DND-41 (cell line): ENCODE measurements around the gene PRDM8.
"Not testable (repeated sequence)": the region's sequence is repeated elsewhere in the genome, so short reads cannot be mapped to it uniquely, and the experiment has no call there.

Source experiments
- ATAC-seq: fragments of 200-7000 bp; cut with Tn5 transposase; 3 replicates; pipeline ENCODE4 v1.9.1; 2021; ENCODE audit warnings: low read depth; ENCODE audit not compliant: insufficient read depth
- DNase-seq: peaks from one replicate; pipeline ENCODE4 v3.0.0-alpha.2; 2020
- H2AFZ ChIP-seq: 2 replicates; pipeline ENCODE4 v1.6.0; 2012; ENCODE audit warnings: low read depth, low read length
- H3K27ac ChIP-seq: 2 replicates; pipeline ENCODE4 v1.5.1; 2012; ENCODE audit warnings: low read length, inconsistent platforms
- H3K27me3 ChIP-seq: fragments of 200-600 bp; sonication (generic); 2 replicates; pipeline ENCODE4 v1.6.0; 2012; ENCODE audit warnings: low read length, mild to moderate bottlenecking, inconsistent platforms; ENCODE audit not compliant: insufficient read depth, poor library complexity
- H3K36me3 ChIP-seq: 2 replicates; pipeline ENCODE4 v1.5.1; 2012; ENCODE audit warnings: low read length, inconsistent platforms; ENCODE audit not compliant: insufficient read depth
- H3K4me1 ChIP-seq: 2 replicates; pipeline ENCODE4 v1.5.1; 2012; ENCODE audit warnings: mild to moderate bottlenecking, low read length; ENCODE audit not compliant: insufficient read depth
- H3K4me2 ChIP-seq: 2 replicates; pipeline ENCODE4 v1.6.0; 2012; ENCODE audit warnings: mild to moderate bottlenecking, moderate library complexity, low read length, inconsistent platforms; ENCODE audit not compliant: insufficient read depth
- H3K4me3 ChIP-seq, 2 experiments: fragments of 200-600 bp in 1 of 2; shearing (Covaris generic) in 1 of 2; 2 replicates each; pipeline ENCODE4 v1.5.1; 2012 to 2016; ENCODE audit warnings: inconsistent platforms in 2 of 2, low read length in 2 of 2, mild to moderate bottlenecking in 2 of 2, low read depth in 1 of 2, moderate library complexity in 1 of 2
- H3K79me2 ChIP-seq: 2 replicates; pipeline ENCODE4 v1.6.0; 2012; ENCODE audit warnings: low read length, inconsistent platforms; ENCODE audit not compliant: insufficient read depth
- H3K9ac ChIP-seq: 2 replicates; pipeline ENCODE4 v1.6.0; 2012; ENCODE audit warnings: low read depth, mild to moderate bottlenecking, inconsistent platforms, low read length, moderate library complexity
- H3K9me3 ChIP-seq: 2 replicates; pipeline ENCODE4 v1.5.1; 2012; ENCODE audit warnings: low read length, moderate library complexity, mild to moderate bottlenecking, inconsistent platforms; ENCODE audit not compliant: insufficient read depth, severe bottlenecking
- H4K20me1 ChIP-seq: 2 replicates; pipeline ENCODE4 v1.6.0; 2012; ENCODE audit warnings: low read length; ENCODE audit not compliant: insufficient read depth
- EZH2 ChIP-seq: IDR thresholded peaks from 3 replicates; pipeline ENCODE4 v1.6.1; 2012; ENCODE audit warnings: borderline replicate concordance, low read depth, mild to moderate bottlenecking, moderate library complexity, low read length, inconsistent platforms; ENCODE audit not compliant: severe bottlenecking
- TF ChIP-seq, protein P1 (sequence below): IDR thresholded peaks from 2 replicates; pipeline ENCODE4 v1.5.1; 2012; ENCODE audit warnings: borderline replicate concordance, low read length, moderate library complexity, mild to moderate bottlenecking; ENCODE audit not compliant: poor library complexity, severe bottlenecking; ENCODE audit errors: extremely low read depth

The PRDM8 gene

GRCh38 chr4:80173841-80174240, 23.5 kb upstream of the PRDM8 start:
- Histone ChIP-seq H3K9ac (no peak overlapping the region), H3K4me3 (no peak overlapping the region), H3K27ac (peak overlapping the region; percentile 71), H3K4me1 (peaks cover 27% of the 10 kb centered on the region), H3K27me3 (no peaks in the 10 kb centered on the region), H3K36me3 (no peaks in the 10 kb centered on the region), H2AFZ (no peak overlapping the region), H3K9me3 (no peaks in the 10 kb centered on the region), H4K20me1 (no peaks in the 10 kb centered on the region), H3K79me2 (no peaks in the 10 kb centered on the region), H3K4me2 (no peak overlapping the region)
- TF ChIP-seq, protein P1, sequence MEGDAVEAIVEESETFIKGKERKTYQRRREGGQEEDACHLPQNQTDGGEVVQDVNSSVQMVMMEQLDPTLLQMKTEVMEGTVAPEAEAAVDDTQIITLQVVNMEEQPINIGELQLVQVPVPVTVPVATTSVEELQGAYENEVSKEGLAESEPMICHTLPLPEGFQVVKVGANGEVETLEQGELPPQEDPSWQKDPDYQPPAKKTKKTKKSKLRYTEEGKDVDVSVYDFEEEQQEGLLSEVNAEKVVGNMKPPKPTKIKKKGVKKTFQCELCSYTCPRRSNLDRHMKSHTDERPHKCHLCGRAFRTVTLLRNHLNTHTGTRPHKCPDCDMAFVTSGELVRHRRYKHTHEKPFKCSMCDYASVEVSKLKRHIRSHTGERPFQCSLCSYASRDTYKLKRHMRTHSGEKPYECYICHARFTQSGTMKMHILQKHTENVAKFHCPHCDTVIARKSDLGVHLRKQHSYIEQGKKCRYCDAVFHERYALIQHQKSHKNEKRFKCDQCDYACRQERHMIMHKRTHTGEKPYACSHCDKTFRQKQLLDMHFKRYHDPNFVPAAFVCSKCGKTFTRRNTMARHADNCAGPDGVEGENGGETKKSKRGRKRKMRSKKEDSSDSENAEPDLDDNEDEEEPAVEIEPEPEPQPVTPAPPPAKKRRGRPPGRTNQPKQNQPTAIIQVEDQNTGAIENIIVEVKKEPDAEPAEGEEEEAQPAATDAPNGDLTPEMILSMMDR: no peak
- no peak for TF ChIP-seq EZH2
- ATAC-seq (no peak), DNase-seq (no peak)

DNA sequence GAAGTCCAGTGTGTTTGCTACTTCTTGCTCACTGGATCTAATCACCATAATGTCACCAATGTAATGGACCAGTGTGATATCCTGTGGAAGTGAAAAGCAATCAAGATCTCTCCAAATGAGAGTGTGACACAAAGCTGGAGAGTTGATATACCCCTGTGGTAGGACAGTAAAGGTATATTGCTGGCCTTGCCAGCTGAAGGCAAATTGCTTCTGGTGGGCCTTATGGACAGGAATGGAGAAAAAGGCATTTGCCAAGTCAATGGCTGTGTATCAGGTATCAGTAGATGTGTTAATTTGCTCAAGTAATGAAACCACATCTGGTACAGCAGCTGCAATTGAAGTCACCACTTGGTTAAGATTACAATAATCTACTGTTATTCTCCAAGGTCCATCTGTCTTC, 19.5 kb upstream of the PRDM8 start:
- H3K4me2 ChIP-seq, H3K4me3 ChIP-seq, H3K9ac ChIP-seq, H3K36me3 ChIP-seq, H3K9me3 ChIP-seq, H2AFZ ChIP-seq, H3K27me3 ChIP-seq, H3K79me2 ChIP-seq, H4K20me1 ChIP-seq, H3K27ac ChIP-seq, DNase-seq, ATAC-seq: not testable (repeated sequence)
- H3K4me1 ChIP-seq: peaks cover 30% of the 10 kb centered on the region

- Histone ChIP-seq H3K27ac (no peak overlapping the region), H4K20me1 (no peaks in the 10 kb centered on the region), H3K4me2 (no peak overlapping the region), H3K9ac (no peak overlapping the region), H3K27me3 (no peaks in the 10 kb centered on the region), H3K9me3 (peaks cover 3% of the 10 kb centered on the region), H3K79me2 (no peaks in the 10 kb centered on the region), H3K4me3 (no peak overlapping the region), H3K36me3 (no peaks in the 10 kb centered on the region), H2AFZ (no peak overlapping the region), H3K4me1 (peaks cover 30% of the 10 kb centered on the region)
- DNase-seq: no peak
- ATAC-seq: no peak
- no peak for TF ChIP-seq EZH2
- TF ChIP-seq, protein P1: no peak
Observed at GRCh38 chr4:80178964-80179363, 18.3 kb upstream of the PRDM8 start.

GRCh38 chr4:80179637-80180161, 17.6 kb upstream of the PRDM8 start:
- Histone ChIP-seq H3K36me3 (no peaks in the 10 kb centered on the region), H3K4me3 (no peak overlapping the region), H2AFZ (0 out of 2 replicates have a peak overlapping the region, but pooled peaks have one; percentile 12), H3K9me3 (peaks cover 3% of the 10 kb centered on the region), H3K9ac (no peak overlapping the region), H3K4me1 (peaks cover 35% of the 10 kb centered on the region), H4K20me1 (no peaks in the 10 kb centered on the region), H3K4me2 (no peak overlapping the region), H3K79me2 (no peaks in the 10 kb centered on the region), H3K27ac (no peak overlapping the region), H3K27me3 (no peaks in the 10 kb centered on the region)
- DNase-seq: no peak
- no peak for ATAC-seq
- TF ChIP-seq, protein P1: no peak
- TF ChIP-seq EZH2: no peak
